Lung (tissue), 12 donors: Measurements from ENCODE around the gene PSMG3. TPM values are rescaled to one million over a fixed set of nuclear protein-coding genes. Genes with fewer than 3 reads are reported as not detected.

ENCODE experiments used
- ATAC-seq: fragments of 200-7000 bp; cut with Tn5 transposase; one replicate; pipeline ENCODE4 v1.9.1; 2020; ENCODE audit warnings: moderate number of reproducible peaks; ENCODE audit not compliant: insufficient read depth, low FRiP score
- DNase-seq, 3 donors: peaks; one replicate each; pipeline ENCODE4 v3.0.0-alpha.2; 2013 to 2017
- H3K27ac ChIP-seq, 2 donors: one replicate each; pipeline ENCODE4 v1.5.1; 2013; ENCODE audit warnings: mild to moderate bottlenecking in 2 of 2, moderate library complexity in 2 of 2, control low read depth in 1 of 2, inconsistent platforms in 1 of 2, low read depth in 1 of 2, low read length in 1 of 2
- H3K27me3 ChIP-seq, 3 donors: one replicate each; pipeline ENCODE4 v1.5.1; 2013; ENCODE audit warnings: low read length in 2 of 3; ENCODE audit not compliant: control insufficient read depth in 3 of 3, insufficient read depth in 3 of 3
- H3K36me3 ChIP-seq, 4 donors: one replicate each; pipeline ENCODE4 v1.5.1; 2013; ENCODE audit warnings: low read length in 4 of 4, mild to moderate bottlenecking in 1 of 4, moderate library complexity in 1 of 4; ENCODE audit not compliant: control insufficient read depth in 4 of 4, insufficient read depth in 4 of 4
- H3K4me1 ChIP-seq, 5 donors: one replicate each; pipeline ENCODE4 v1.5.1; 2013; ENCODE audit warnings: low read length in 5 of 5, mild to moderate bottlenecking in 2 of 5, moderate library complexity in 1 of 5; ENCODE audit not compliant: control insufficient read depth in 5 of 5, insufficient read depth in 5 of 5
- H3K4me3 ChIP-seq: one replicate; pipeline ENCODE4 v1.5.1; 2013; ENCODE audit warnings: mild to moderate bottlenecking, control low read depth, moderate library complexity
- H3K9ac ChIP-seq, 2 donors: one replicate each; pipeline ENCODE4 v1.5.1; 2013; ENCODE audit warnings: low read length in 2 of 2, control low read depth in 1 of 2; ENCODE audit not compliant: insufficient read depth in 1 of 2
- H3K9me3 ChIP-seq, 4 donors: one replicate each; pipeline ENCODE4 v1.5.1; 2013; ENCODE audit warnings: low read length in 3 of 4, mild to moderate bottlenecking in 1 of 4, moderate library complexity in 1 of 4; ENCODE audit not compliant: control insufficient read depth in 4 of 4, insufficient read depth in 3 of 4
- CTCF ChIP-seq: IDR thresholded peaks from 2 replicates; pipeline ENCODE4 v1.5.1; 2012; ENCODE audit warnings: mild to moderate bottlenecking; ENCODE audit errors: control extremely low read depth, extremely low read depth
- WGBS, 2 donors: extraction: QIAGEN DNeasy Blood & Tissue Kit; methylation state at CpG; one replicate each; pipeline ENCODE4 v1.1.7; 2013; 5-methylcytosine and 5-hydroxymethylcytosine counted together
- polyA plus RNA-seq, 2 donors: library from polyadenylated mRNA; stranded (reverse); fragments of 200-250 nt; gene quantifications; one replicate each; pipeline ENCODE4 v1.2.1, GENCODE V29; 2013
- total RNA-seq, 2 donors: library from RNA; depleted of rRNA in 1 of 2; stranded (reverse); fragments of >200 nt in 1 of 2; gene quantifications; one replicate each; pipeline ENCODE4 v1.2.1, GENCODE V29; 2014 to 2021
- donor health status: control.
- donor health status: control.
- donor health status: Bipolar disorder and iron deficiency.
- donor health status: healthy.
- donor health status: DM: yes; HTN: yes; CAD: no.

Gene PSMG3
- total and polyA plus RNA-seq, 4 donors: 10.7 to 86.7 (median 41.8) TPM

GRCh38 chr7:1597791-1598190 is 28.0 kb upstream of the PSMG3 start:
- H3K36me3 ChIP-seq: no peaks in the 10 kb centered on the region
- H3K27ac ChIP-seq: no peak overlapping the region
- ATAC-seq (no peak), DNase-seq (no peak)
- no peak for TF ChIP-seq CTCF
- no peak overlapping the region for H3K9ac ChIP-seq
- WGBS, 2 donors: 88 to 95% methylated on average over 11 of the region's 11 CpGs
- H3K27me3 ChIP-seq: peaks cover 3 to 10% (median 6%) of the 10 kb centered on the region in 3 donors
- no peaks in the 10 kb centered on the region for H3K4me1 ChIP-seq
- H3K9me3 ChIP-seq: peaks cover 0 to 3% (median 0%) of the 10 kb centered on the region in 4 donors
- H3K4me3 ChIP-seq: no peak overlapping the region

- ATAC-seq: no peak
- no peaks in the 10 kb centered on the region for H3K4me1 ChIP-seq
- H3K27me3 ChIP-seq: peaks cover 3 to 16% (median 6%) of the 10 kb centered on the region in 3 donors
- no peak overlapping the region for H3K9ac ChIP-seq
- H3K9me3 ChIP-seq: peaks cover 0 to 3% (median 0%) of the 10 kb centered on the region in 4 donors
- H3K36me3 ChIP-seq: no peaks in the 10 kb centered on the region
- no peak for DNase-seq
- TF ChIP-seq CTCF: no peak
- no peak overlapping the region for H3K27ac ChIP-seq
- H3K4me3 ChIP-seq: no peak overlapping the region
- 81 to 82% methylated on average over 16 of the region's 16 CpGs for WGBS, 2 donors
Measured at GRCh38 chr7:1597066-1597760, 27.4 kb upstream of the PSMG3 start.

GRCh38 chr7:1596181-1597043 is 26.6 kb upstream of the PSMG3 start:
- 73 to 87% methylated on average over 39 of the region's 39 CpGs for WGBS, 2 donors
- H3K27me3 ChIP-seq: peaks cover 6 to 20% (median 7%) of the 10 kb centered on the region in 3 donors
- no peak for DNase-seq

More at GRCh38 chr7:1596181-1597043, 26.6 kb upstream of the PSMG3 start:
- no peak overlapping the region for H3K4me3 ChIP-seq
- ATAC-seq: no peak
- TF ChIP-seq CTCF: no peak
- H3K9ac ChIP-seq: no peak overlapping the region
- peaks cover 0 to 3% (median 0%) of the 10 kb centered on the region in 4 donors for H3K9me3 ChIP-seq
- no peaks in the 10 kb centered on the region for H3K36me3 ChIP-seq
- H3K27ac ChIP-seq: no peak overlapping the region
- peaks cover 0 to 1% (median 0%) of the 10 kb centered on the region in 5 donors for H3K4me1 ChIP-seq
